ENCODE results near the gene CEP72.

DNA sequence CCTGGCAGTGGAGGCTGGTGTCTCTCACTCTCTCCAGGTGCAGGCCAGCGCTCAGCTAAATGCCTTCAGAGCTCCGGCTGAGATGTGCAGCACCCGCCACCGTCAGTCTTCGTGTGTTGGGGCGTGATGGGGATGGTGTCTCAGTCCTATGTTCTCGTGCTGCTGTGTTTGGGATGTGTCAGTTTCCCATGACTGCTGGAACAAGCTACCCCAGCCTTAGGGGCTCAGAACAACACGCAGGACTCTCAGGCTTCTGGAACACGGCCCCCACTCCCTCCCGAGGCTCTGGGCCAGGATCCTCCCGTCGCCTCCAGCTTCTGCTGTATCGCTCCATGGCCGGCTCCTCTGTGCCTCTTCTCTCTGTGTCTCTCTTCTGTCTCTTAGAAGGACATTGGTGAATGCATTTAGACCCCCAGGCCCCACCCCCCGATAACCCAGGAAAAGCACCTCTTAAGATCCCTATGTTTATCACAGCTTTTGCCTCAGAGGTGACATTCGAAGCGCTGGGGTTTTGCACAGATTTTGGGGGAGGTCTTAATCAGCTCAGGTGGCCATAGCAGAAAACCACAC, 9.6 kb upstream of the CEP72 start:
- TF ChIP-seq, protein P1, sequence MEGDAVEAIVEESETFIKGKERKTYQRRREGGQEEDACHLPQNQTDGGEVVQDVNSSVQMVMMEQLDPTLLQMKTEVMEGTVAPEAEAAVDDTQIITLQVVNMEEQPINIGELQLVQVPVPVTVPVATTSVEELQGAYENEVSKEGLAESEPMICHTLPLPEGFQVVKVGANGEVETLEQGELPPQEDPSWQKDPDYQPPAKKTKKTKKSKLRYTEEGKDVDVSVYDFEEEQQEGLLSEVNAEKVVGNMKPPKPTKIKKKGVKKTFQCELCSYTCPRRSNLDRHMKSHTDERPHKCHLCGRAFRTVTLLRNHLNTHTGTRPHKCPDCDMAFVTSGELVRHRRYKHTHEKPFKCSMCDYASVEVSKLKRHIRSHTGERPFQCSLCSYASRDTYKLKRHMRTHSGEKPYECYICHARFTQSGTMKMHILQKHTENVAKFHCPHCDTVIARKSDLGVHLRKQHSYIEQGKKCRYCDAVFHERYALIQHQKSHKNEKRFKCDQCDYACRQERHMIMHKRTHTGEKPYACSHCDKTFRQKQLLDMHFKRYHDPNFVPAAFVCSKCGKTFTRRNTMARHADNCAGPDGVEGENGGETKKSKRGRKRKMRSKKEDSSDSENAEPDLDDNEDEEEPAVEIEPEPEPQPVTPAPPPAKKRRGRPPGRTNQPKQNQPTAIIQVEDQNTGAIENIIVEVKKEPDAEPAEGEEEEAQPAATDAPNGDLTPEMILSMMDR (IDR thresholded peaks at IDR 0.05), result no peak
- no peak for TF ChIP-seq POLR2A (IDR thresholded peaks at IDR 0.05)
